Astrocyte (in vitro differentiated cells and primary cell): Measurements from ENCODE around the gene THOC2. TPM values are rescaled to one million over a fixed set of nuclear protein-coding genes. Genes with fewer than 3 reads are reported as not detected.
A peak's percentile ranks its signal among the peaks of the same experiment; 100 is the strongest.

Source experiments
- DNase-seq: peaks from one replicate; pipeline ENCODE4 v3.0.0-alpha.2; 2010; ENCODE audit warnings: low read depth
- FAIRE-seq: peaks from 2 replicates; lab custom pipeline; 2011; peaks lifted over from hg19 to GRCh38; lab: Jason Lieb, UNC
- H2AFZ ChIP-seq: 2 replicates; pipeline ENCODE4 v1.6.0; 2012; ENCODE audit warnings: low read depth, low read length, inconsistent platforms
- H3K27ac ChIP-seq: 2 replicates; pipeline ENCODE4 v1.5.1; 2011; ENCODE audit warnings: low read depth, low read length, inconsistent platforms
- H3K27me3 ChIP-seq: 2 replicates; pipeline ENCODE4 v1.6.0; 2011; ENCODE audit warnings: low read length, inconsistent platforms; ENCODE audit not compliant: insufficient read depth
- H3K36me3 ChIP-seq: 2 replicates; pipeline ENCODE4 v1.5.1; 2011; ENCODE audit warnings: low read length, inconsistent platforms; ENCODE audit not compliant: insufficient read depth
- H3K4me1 ChIP-seq: 2 replicates; pipeline ENCODE4 v1.5.1; 2011; ENCODE audit warnings: low read length, inconsistent platforms; ENCODE audit not compliant: insufficient read depth
- H3K4me2 ChIP-seq: 2 replicates; pipeline ENCODE4 v1.6.0; 2012; ENCODE audit warnings: low read length, inconsistent platforms
- H3K4me3 ChIP-seq: 2 replicates; pipeline ENCODE4 v1.5.1; 2011; ENCODE audit warnings: low read depth, mild to moderate bottlenecking, low read length, inconsistent platforms; ENCODE audit not compliant: insufficient read depth
- H3K79me2 ChIP-seq: 2 replicates; pipeline ENCODE4 v1.6.0; 2012; ENCODE audit warnings: mild to moderate bottlenecking, low read length, inconsistent platforms; ENCODE audit not compliant: insufficient read depth
- H3K9ac ChIP-seq: 2 replicates; pipeline ENCODE4 v1.6.0; 2012; ENCODE audit warnings: mild to moderate bottlenecking, low read length, inconsistent platforms
- H3K9me3 ChIP-seq: 2 replicates; pipeline ENCODE4 v1.5.1; 2012; ENCODE audit warnings: low read depth, mild to moderate bottlenecking, low read length, inconsistent platforms; ENCODE audit not compliant: insufficient read depth
- H4K20me1 ChIP-seq: 2 replicates; pipeline ENCODE4 v1.6.0; 2012; ENCODE audit warnings: low read length, inconsistent platforms; ENCODE audit not compliant: insufficient read depth
- H3K27ac Mint-ChIP-seq: one replicate; pipeline ENCODE4 v1.8.0; 2021; ENCODE audit warnings: mild to moderate bottlenecking, mixed read lengths; ENCODE audit not compliant: unreplicated experiment
- H3K27me3 Mint-ChIP-seq: one replicate; pipeline ENCODE4 v1.8.0; 2021; ENCODE audit warnings: low read depth, mixed read lengths; ENCODE audit not compliant: unreplicated experiment
- H3K36me3 Mint-ChIP-seq: one replicate; pipeline ENCODE4 v1.8.0; 2021; ENCODE audit warnings: low read depth, mixed read lengths; ENCODE audit not compliant: unreplicated experiment
- H3K4me1 Mint-ChIP-seq: one replicate; pipeline ENCODE4 v1.8.0; 2021; ENCODE audit warnings: low read depth, mixed read lengths; ENCODE audit not compliant: unreplicated experiment
- H3K4me3 Mint-ChIP-seq: one replicate; pipeline ENCODE4 v1.8.0; 2021; ENCODE audit warnings: mild to moderate bottlenecking, moderate library complexity, mixed read lengths; ENCODE audit not compliant: unreplicated experiment
- H3K9me3 Mint-ChIP-seq: one replicate; pipeline ENCODE4 v1.8.0; 2021; ENCODE audit warnings: mild to moderate bottlenecking, mixed read lengths; ENCODE audit not compliant: unreplicated experiment
- EZH2 ChIP-seq: IDR thresholded peaks from 2 replicates; pipeline ENCODE4 v1.6.1; 2012; ENCODE audit warnings: mild to moderate bottlenecking, low read length, inconsistent platforms; ENCODE audit not compliant: insufficient read depth
- total RNA-seq: library from RNA; stranded (reverse); gene quantifications from 2 replicates; pipeline ENCODE4 v1.2.1, GENCODE V29; 2021
- TF ChIP-seq, protein P1 (sequence below): IDR thresholded peaks from 2 replicates; pipeline ENCODE4 v1.5.1; 2011; ENCODE audit warnings: low read depth, mild to moderate bottlenecking, inconsistent platforms, low read length, moderate library complexity; ENCODE audit not compliant: insufficient read depth

THOC2 gene
- total RNA-seq, 1 donor from 2014 or later = 64.8 TPM

DNA sequence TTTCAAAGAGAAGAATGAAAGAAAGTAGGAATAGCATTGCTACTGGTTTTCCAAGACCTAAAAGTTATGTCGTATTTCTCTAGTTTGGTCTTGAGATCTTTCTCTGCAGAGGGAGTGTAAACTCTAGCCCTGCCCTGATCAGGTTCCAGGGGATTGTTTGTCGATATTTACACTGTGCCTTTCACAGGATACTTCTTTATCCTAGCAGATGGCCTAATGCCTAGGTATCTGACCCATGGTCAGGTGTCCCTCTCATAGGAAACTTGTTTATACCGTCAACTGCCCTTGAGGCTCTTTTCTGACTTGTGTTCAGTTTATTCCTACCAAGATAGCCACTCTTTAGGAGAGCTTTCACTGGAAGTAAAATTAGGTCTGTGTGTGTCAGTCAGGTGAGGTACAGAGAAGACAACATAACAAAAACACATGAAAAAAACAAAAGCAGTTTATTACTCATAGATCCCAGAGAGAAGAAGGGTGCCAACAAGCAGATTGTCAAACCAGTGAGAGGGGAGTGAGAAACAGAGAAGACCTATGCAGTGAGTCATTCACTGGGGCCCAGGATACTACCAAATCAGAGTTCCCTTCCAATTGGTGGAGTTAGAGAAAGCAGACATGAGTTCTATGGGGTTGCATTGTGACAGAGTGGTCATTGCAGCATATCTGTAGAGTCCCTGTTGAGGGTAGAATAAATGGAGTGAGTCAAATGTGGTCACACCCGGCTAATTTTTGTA lies 40.6 kb upstream of the THOC2 start:
- DNase-seq (no peak), FAIRE-seq (no peak)
- Histone ChIP-seq H3K79me2 (no peaks in the 10 kb centered on the region), H3K4me1 (no peaks in the 10 kb centered on the region), H3K27me3 (no peaks in the 10 kb centered on the region), H3K4me3 (no peak overlapping the region), H3K4me2 (no peak overlapping the region), H2AFZ (no peak overlapping the region), H4K20me1 (no peaks in the 10 kb centered on the region), H3K27ac (no peak overlapping the region), H3K36me3 (no peaks in the 10 kb centered on the region), H3K9me3 (no peaks in the 10 kb centered on the region), H3K9ac (no peak overlapping the region)
- Mint-ChIP-seq H3K9me3 (peaks cover 2% of the 10 kb centered on the region), H3K36me3 (no peaks in the 10 kb centered on the region), H3K4me3 (no peak overlapping the region), H3K27me3 (no peaks in the 10 kb centered on the region), H3K4me1 (peaks cover 3% of the 10 kb centered on the region), H3K27ac (no peak overlapping the region)
- TF ChIP-seq, protein P1, sequence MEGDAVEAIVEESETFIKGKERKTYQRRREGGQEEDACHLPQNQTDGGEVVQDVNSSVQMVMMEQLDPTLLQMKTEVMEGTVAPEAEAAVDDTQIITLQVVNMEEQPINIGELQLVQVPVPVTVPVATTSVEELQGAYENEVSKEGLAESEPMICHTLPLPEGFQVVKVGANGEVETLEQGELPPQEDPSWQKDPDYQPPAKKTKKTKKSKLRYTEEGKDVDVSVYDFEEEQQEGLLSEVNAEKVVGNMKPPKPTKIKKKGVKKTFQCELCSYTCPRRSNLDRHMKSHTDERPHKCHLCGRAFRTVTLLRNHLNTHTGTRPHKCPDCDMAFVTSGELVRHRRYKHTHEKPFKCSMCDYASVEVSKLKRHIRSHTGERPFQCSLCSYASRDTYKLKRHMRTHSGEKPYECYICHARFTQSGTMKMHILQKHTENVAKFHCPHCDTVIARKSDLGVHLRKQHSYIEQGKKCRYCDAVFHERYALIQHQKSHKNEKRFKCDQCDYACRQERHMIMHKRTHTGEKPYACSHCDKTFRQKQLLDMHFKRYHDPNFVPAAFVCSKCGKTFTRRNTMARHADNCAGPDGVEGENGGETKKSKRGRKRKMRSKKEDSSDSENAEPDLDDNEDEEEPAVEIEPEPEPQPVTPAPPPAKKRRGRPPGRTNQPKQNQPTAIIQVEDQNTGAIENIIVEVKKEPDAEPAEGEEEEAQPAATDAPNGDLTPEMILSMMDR = no peak
- TF ChIP-seq EZH2 = no peak

DNA sequence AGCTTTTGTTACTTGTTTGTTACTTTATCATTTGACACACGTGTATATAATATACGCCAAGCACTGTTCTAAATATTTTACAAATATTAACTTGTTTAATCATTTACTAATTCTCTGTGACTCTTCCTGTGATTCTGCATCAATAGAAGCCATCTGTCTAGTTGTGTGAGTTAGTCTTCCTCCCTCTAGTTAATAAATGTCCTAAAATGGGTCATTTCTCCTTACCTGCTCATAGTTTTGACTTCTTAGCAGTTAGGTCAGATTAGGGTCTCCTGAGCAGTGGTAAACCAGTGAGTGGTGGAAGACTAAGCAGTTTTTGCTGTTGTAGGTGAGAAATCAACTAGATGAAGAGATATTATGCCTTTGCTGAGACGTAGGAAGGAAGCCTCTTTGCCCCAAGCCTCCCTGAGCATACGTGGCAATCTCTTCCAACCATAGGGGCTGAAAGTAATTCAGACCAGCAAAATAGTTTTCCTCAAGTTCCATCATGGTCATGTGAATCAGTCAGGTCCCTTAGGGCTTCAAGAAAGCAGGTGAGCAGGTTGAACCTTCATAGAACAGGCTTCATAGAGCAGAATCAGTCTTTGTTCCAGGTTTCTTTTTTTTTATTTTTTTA lies 38.7 kb upstream of the THOC2 start:
- Histone ChIP-seq H3K4me2 (no peak overlapping the region), H3K9me3 (no peaks in the 10 kb centered on the region), H3K4me1 (no peaks in the 10 kb centered on the region), H3K79me2 (no peaks in the 10 kb centered on the region), H3K36me3 (no peaks in the 10 kb centered on the region), H3K27ac (no peak overlapping the region), H4K20me1 (no peaks in the 10 kb centered on the region), H3K4me3 (no peak overlapping the region), H2AFZ (no peak overlapping the region), H3K9ac (no peak overlapping the region), H3K27me3 (no peaks in the 10 kb centered on the region)
- peaks cover 2% of the 10 kb centered on the region for H3K9me3 Mint-ChIP-seq
- H3K27ac Mint-ChIP-seq = no peak overlapping the region
- peak; percentile 5 for FAIRE-seq
- H3K27me3 Mint-ChIP-seq = no peaks in the 10 kb centered on the region
- no peak overlapping the region for H3K4me3 Mint-ChIP-seq
- DNase-seq = no peak
- no peaks in the 10 kb centered on the region for H3K36me3 Mint-ChIP-seq
- TF ChIP-seq EZH2 = no peak
- TF ChIP-seq, protein P1 = no peak
- H3K4me1 Mint-ChIP-seq = no peaks in the 10 kb centered on the region
